Mesendoderm (in vitro differentiated cells): Measurements from ENCODE around the gene MORC3.
A peak's percentile ranks its signal among the peaks of the same experiment; 100 is the strongest.
"Not testable (repeated sequence)": the region's sequence is repeated elsewhere in the genome, so short reads cannot be mapped to it uniquely, and the experiment has no call there.

Source experiments
- DNase-seq: peaks from one replicate; pipeline ENCODE4 v3.0.0; 2013
- H2AK5ac ChIP-seq: 2 replicates; pipeline ENCODE4 v1.6.1; 2013; ENCODE audit warnings: low read length, inconsistent platforms
- H2BK120ac ChIP-seq: 2 replicates; pipeline ENCODE4 v1.6.1; 2013; ENCODE audit warnings: low read depth, mild to moderate bottlenecking, low read length, moderate library complexity, mixed read lengths
- H2BK15ac ChIP-seq: replicated peaks from 2 replicates; pipeline ENCODE4 v1.6.1; 2013; ENCODE audit warnings: low read depth, mild to moderate bottlenecking, moderate library complexity
- H2BK5ac ChIP-seq: 2 replicates; pipeline ENCODE4 v1.6.1; 2013; ENCODE audit warnings: low read length, inconsistent platforms
- H3K18ac ChIP-seq: 2 replicates; pipeline ENCODE4 v1.6.1; 2013; ENCODE audit warnings: mild to moderate bottlenecking, low read length, mixed read lengths
- H3K23ac ChIP-seq: one replicate; pipeline ENCODE4 v1.6.1; 2013; ENCODE audit warnings: low read length
- H3K27ac ChIP-seq: 2 replicates; pipeline ENCODE4 v1.5.1; 2013; ENCODE audit warnings: low read depth, mild to moderate bottlenecking, inconsistent platforms, low read length, moderate library complexity
- H3K27me3 ChIP-seq: 2 replicates; pipeline ENCODE4 v1.6.1; 2013; ENCODE audit warnings: low read length, control low read depth, mild to moderate bottlenecking, inconsistent platforms; ENCODE audit not compliant: insufficient read depth, poor library complexity
- H3K36me3 ChIP-seq: 2 replicates; pipeline ENCODE4 v1.6.1; 2013; ENCODE audit warnings: low read length, inconsistent platforms; ENCODE audit not compliant: control insufficient read depth, insufficient read depth
- H3K4ac ChIP-seq: one replicate; pipeline ENCODE4 v1.6.1; 2013; ENCODE audit warnings: low read depth, mild to moderate bottlenecking, low read length, moderate library complexity
- H3K4me1 ChIP-seq: 2 replicates; pipeline ENCODE4 v1.6.1; 2013; ENCODE audit warnings: low read depth, low read length, inconsistent platforms; ENCODE audit not compliant: control insufficient read depth
- H3K4me2 ChIP-seq: 2 replicates; pipeline ENCODE4 v1.6.1; 2013; ENCODE audit warnings: low read length
- H3K4me3 ChIP-seq: 2 replicates; pipeline ENCODE4 v1.5.1; 2013; ENCODE audit warnings: mild to moderate bottlenecking, low read length
- H3K56ac ChIP-seq: one replicate; pipeline ENCODE4 v1.6.1; 2013; ENCODE audit warnings: low read length
- H3K79me1 ChIP-seq: 2 replicates; pipeline ENCODE4 v1.6.1; 2013; ENCODE audit warnings: low read length, inconsistent platforms
- H3K79me2 ChIP-seq: 2 replicates; pipeline ENCODE4 v1.6.1; 2013; ENCODE audit warnings: mild to moderate bottlenecking, low read length; ENCODE audit not compliant: control insufficient read depth, insufficient read depth
- H3K9ac ChIP-seq: 2 replicates; pipeline ENCODE4 v1.6.1; 2013; ENCODE audit warnings: low read length, inconsistent platforms
- H4K5ac ChIP-seq: one replicate; pipeline ENCODE4 v1.6.1; 2013; ENCODE audit warnings: low read length
- H4K8ac ChIP-seq: one replicate; pipeline ENCODE4 v1.6.1; 2013; ENCODE audit warnings: low read depth, mild to moderate bottlenecking, control low read depth, low read length, moderate library complexity
- WGBS: extraction: QIAGEN DNeasy Blood & Tissue Kit; methylation state at CpG from one replicate; pipeline ENCODE4 v1.1.7; 2013; ENCODE audit warnings: low lambda C conversion rate, missing lambda C conversion rate; ENCODE audit not compliant: insufficient coverage; ENCODE audit errors: extremely low coverage; 5-methylcytosine and 5-hydroxymethylcytosine counted together

The MORC3 gene

DNA sequence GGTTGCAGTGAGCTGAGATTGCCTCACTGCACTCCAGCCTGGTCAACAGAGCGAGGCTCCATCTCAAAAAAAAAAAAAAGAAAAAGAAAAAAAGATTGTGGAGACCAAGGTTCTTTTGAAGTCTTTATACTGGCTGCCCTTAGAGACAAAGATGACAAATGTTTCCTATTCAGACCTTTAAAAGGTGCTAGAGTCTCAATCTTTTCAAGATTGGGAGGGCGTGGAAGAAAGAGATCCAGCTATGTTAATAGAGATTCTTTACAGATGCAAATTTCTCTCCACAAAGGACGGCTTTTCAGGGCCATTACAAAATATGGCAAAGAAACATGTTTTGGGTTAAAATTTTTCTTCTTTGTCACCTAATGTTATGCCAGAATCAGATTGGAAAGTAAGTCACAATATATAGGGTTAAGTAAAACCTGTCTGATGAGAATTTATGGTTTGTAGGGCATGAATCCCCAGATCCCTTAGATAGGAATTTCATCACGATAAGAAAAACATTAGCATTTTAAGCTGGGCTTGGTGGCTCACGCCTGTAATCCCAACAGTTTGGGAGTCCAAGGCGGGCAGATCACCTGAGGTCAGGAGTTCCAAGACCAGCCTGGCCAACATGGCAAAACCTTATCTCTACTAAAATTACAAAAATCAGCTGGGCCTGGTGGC is 13.0 kb upstream of the MORC3 start:
- Histone ChIP-seq H3K27me3 (no peaks in the 10 kb centered on the region), H3K56ac (no peak overlapping the region), H3K4me3 (no peak overlapping the region), H3K79me1 (no peaks in the 10 kb centered on the region), H2BK5ac (no peak overlapping the region), H3K23ac (no peak overlapping the region), H3K4me1 (no peaks in the 10 kb centered on the region), H4K5ac (no peak overlapping the region), H3K18ac (no peak overlapping the region), H3K79me2 (no peaks in the 10 kb centered on the region), H3K27ac (no peak overlapping the region), H3K9ac (no peak overlapping the region), H2AK5ac (no peak overlapping the region), H3K4ac (no peak overlapping the region), H3K4me2 (no peak overlapping the region), H2BK15ac (no peak overlapping the region), H2BK120ac (no peak overlapping the region), H4K8ac (no peak overlapping the region), H3K36me3 (no peaks in the 10 kb centered on the region)
- WGBS = no CpG with 5 or more reads among the region's 6 CpGs
- DNase-seq = no peak

DNA sequence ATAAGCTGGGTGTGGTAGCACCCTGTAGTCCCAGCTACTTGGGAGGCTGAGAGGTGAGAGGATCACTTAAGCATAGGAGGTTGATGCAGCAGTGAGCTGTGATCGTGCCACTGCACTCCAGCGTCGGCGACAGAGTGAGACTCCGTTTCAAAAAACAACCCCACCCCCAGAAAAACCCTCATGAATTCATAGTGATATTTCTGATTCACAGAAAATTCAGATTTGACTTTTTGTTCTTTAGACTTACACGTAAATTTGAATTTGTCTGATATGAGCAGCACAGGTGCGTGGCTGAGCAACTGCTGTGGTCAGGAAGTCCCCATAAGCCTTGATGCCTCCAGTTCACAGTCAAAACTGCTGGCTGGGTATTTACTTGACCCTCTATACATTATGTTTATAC is 10.0 kb upstream of the MORC3 start:
- H3K27ac ChIP-seq = no peak overlapping the region
- no peak overlapping the region for H4K8ac ChIP-seq
- H3K79me2 ChIP-seq = no peaks in the 10 kb centered on the region
- H3K18ac ChIP-seq = no peak overlapping the region
- no peak overlapping the region for H3K4me3 ChIP-seq
- no peaks in the 10 kb centered on the region for H3K79me1 ChIP-seq
- H3K4ac ChIP-seq = no peak overlapping the region
- H2BK120ac ChIP-seq = no peak overlapping the region
- no peak overlapping the region for H3K4me2 ChIP-seq
- no peak overlapping the region for H3K23ac ChIP-seq
- no peak overlapping the region for H3K9ac ChIP-seq
- no CpG with 5 or more reads among the region's 7 CpGs for WGBS
- no peak overlapping the region for H4K5ac ChIP-seq
- H3K4me1 ChIP-seq = no peaks in the 10 kb centered on the region
- H2AK5ac ChIP-seq = no peak overlapping the region
- no peak overlapping the region for H2BK5ac ChIP-seq
- DNase-seq = no peak
- H3K36me3 ChIP-seq = no peaks in the 10 kb centered on the region
- no peak overlapping the region for H2BK15ac ChIP-seq
- H3K56ac ChIP-seq = no peak overlapping the region
- H3K27me3 ChIP-seq = no peaks in the 10 kb centered on the region

DNA sequence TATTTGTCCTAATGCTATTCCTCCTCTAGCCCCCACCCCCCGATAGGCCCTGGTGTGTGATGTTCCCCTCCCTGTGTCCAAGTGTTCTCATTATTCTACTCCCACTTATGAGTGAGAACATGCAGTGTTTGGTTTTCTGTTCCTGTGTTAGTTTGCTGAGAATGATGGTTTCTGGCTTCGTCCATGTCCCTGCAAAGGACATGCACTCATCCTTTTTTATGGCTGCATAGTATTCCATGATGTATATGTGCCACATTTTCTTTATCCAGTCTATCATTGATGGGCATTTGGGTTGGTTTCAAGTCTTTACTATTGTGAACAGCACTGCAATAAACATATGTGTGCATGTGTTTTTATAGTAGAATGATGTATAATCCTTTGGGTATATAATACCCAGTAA is 6.6 kb upstream of the MORC3 start:
- H4K8ac ChIP-seq, H3K56ac ChIP-seq, H3K4me3 ChIP-seq, H2AK5ac ChIP-seq, H3K27me3 ChIP-seq, H2BK120ac ChIP-seq, H3K79me1 ChIP-seq, H3K18ac ChIP-seq, H3K4ac ChIP-seq, H2BK5ac ChIP-seq, H3K79me2 ChIP-seq, H3K4me1 ChIP-seq, H2BK15ac ChIP-seq, DNase-seq, H3K23ac ChIP-seq, H3K36me3 ChIP-seq, H3K9ac ChIP-seq, H4K5ac ChIP-seq, H3K4me2 ChIP-seq, H3K27ac ChIP-seq: not testable (repeated sequence)
- no CpG with 5 or more reads among the region's 2 CpGs for WGBS

DNA sequence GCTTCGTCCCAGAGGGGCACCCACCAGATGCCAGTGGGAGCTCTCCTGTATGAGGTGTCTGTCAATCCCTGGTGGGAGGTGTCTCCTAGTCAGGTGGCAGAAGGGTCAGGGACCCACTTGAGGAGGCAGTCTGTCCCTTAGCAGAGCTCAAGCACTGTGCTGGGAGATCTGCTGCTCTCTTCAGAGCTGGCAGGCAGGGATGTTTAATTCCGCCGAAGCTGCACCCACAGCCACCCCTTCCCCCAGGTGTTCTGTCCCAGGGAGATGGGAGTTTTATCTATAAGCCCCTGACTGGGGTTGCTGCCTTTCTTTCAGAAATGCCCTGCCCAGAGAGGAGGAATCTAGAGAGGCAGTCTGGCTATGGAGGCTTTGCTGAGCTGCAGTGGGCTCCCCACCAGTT is 4.0 kb upstream of the MORC3 start:
- not testable (repeated sequence) for H3K27me3 ChIP-seq, H3K79me2 ChIP-seq, H3K56ac ChIP-seq, H2BK120ac ChIP-seq, H4K8ac ChIP-seq, H3K4me1 ChIP-seq, H2BK5ac ChIP-seq, H3K27ac ChIP-seq, H3K9ac ChIP-seq, H2BK15ac ChIP-seq, H3K4ac ChIP-seq, H2AK5ac ChIP-seq, H3K4me3 ChIP-seq, H3K79me1 ChIP-seq, H3K18ac ChIP-seq, H3K36me3 ChIP-seq, DNase-seq, H4K5ac ChIP-seq, H3K23ac ChIP-seq, H3K4me2 ChIP-seq
- no CpG with 5 or more reads among the region's 3 CpGs for WGBS

DNA sequence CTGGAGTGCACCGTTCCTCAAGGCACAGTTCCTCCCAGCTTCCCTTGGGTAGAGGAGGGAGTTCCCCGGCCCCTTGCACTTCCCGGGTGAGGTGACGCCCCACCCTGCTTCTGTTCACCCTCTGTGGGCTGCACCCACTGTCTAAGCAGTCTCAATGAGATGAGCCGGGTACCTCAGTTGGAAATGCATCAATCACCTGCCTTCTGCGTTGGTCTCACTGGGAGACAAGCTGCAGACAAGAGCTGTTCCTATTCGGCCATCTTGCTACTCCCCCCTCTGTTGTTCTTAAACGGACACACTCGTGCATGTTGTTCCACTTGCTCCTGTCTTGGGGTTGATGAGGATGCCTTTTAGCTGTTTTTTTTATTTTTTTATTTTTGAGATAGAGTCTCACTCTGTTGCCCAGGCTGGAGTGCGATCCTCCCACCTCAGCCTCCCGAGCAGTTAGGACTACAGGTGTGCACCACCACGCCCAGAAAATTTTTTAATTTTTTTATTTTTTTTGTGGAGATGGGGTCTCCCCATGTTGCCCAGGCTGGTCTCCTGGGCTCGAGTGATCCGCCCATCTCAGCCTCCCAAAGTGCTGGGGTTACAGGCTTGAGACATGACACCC is 3.0 kb upstream of the MORC3 start:
- H3K4ac ChIP-seq = no peak overlapping the region
- H3K4me2 ChIP-seq = no peak overlapping the region
- H3K36me3 ChIP-seq = no peaks in the 10 kb centered on the region
- WGBS = no CpG with 5 or more reads among the region's 14 CpGs
- peaks cover 2% of the 10 kb centered on the region for H3K4me1 ChIP-seq
- H4K8ac ChIP-seq = no peak overlapping the region
- H2AK5ac ChIP-seq = no peak overlapping the region
- H3K9ac ChIP-seq = no peak overlapping the region
- no peak overlapping the region for H4K5ac ChIP-seq
- no peaks in the 10 kb centered on the region for H3K27me3 ChIP-seq
- no peak overlapping the region for H3K23ac ChIP-seq
- no peak overlapping the region for H3K18ac ChIP-seq
- H2BK120ac ChIP-seq = no peak overlapping the region
- H3K79me1 ChIP-seq = no peaks in the 10 kb centered on the region
- H3K56ac ChIP-seq = no peak overlapping the region
- H3K4me3 ChIP-seq = no peak overlapping the region
- no peak overlapping the region for H2BK5ac ChIP-seq
- H3K27ac ChIP-seq = no peak overlapping the region
- no peak overlapping the region for H2BK15ac ChIP-seq
- DNase-seq = no peak
- peaks cover 15% of the 10 kb centered on the region for H3K79me2 ChIP-seq

DNA sequence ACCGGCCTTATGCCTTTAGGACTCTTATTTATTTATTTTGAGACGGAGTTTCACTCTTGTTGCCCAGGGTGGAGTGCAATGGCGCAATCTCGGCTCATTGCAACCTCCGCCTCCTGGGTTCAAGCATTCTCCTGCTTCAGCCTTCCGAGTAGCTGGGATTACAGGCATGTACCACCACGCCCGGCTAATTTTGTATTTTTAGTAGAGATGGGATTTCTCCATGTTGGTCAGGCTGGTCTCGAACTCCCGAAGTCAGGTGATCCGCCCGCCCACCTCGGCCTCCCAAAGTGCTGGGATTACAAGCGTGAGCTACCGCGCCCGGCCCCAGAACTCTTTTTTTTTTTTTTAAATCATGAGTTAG is 611 bp upstream of the MORC3 start:
- not testable (repeated sequence) for H3K4ac ChIP-seq, H3K56ac ChIP-seq, H2BK5ac ChIP-seq, H4K5ac ChIP-seq, H2BK15ac ChIP-seq, H3K36me3 ChIP-seq, H3K4me3 ChIP-seq, H3K27me3 ChIP-seq, H3K4me1 ChIP-seq, H2BK120ac ChIP-seq, H3K79me1 ChIP-seq, H3K23ac ChIP-seq, DNase-seq, H2AK5ac ChIP-seq
- H4K8ac ChIP-seq = peak overlapping the region; percentile 56
- WGBS = no CpG with 5 or more reads among the region's 17 CpGs
- peak overlapping the region; percentile 83 for H3K4me2 ChIP-seq
- H3K79me2 ChIP-seq = peaks cover 38% of the 10 kb centered on the region
- H3K9ac ChIP-seq = peak overlapping the region; percentile 78
- H3K27ac ChIP-seq = peak overlapping the region; percentile 54
- peak overlapping the region; percentile 34 for H3K18ac ChIP-seq
